ENCODE measurements around the gene SLC19A1.

GRCh38 chr21:45487891-45488600 is 54.2 kb downstream of the SLC19A1 start:
- TF ChIP-seq, protein P1, sequence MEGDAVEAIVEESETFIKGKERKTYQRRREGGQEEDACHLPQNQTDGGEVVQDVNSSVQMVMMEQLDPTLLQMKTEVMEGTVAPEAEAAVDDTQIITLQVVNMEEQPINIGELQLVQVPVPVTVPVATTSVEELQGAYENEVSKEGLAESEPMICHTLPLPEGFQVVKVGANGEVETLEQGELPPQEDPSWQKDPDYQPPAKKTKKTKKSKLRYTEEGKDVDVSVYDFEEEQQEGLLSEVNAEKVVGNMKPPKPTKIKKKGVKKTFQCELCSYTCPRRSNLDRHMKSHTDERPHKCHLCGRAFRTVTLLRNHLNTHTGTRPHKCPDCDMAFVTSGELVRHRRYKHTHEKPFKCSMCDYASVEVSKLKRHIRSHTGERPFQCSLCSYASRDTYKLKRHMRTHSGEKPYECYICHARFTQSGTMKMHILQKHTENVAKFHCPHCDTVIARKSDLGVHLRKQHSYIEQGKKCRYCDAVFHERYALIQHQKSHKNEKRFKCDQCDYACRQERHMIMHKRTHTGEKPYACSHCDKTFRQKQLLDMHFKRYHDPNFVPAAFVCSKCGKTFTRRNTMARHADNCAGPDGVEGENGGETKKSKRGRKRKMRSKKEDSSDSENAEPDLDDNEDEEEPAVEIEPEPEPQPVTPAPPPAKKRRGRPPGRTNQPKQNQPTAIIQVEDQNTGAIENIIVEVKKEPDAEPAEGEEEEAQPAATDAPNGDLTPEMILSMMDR (IDR thresholded peaks at IDR 0.05 in 8 of 11, conservative IDR thresholded peaks at IDR 0.05 in 3 of 11) = no peak
- TF ChIP-seq POLR2A (IDR thresholded peaks at IDR 0.05) = no peak
